AML-193 (cell line): ENCODE results near the gene DCLRE1A.
"Not testable (repeated sequence)": the region's sequence is repeated elsewhere in the genome, so short reads cannot be mapped to it uniquely, and the experiment has no call there.

ENCODE experiments used
- DNase-seq, 2 experiments: peaks; one replicate each; lab custom pipeline; 2025; lab: John Stamatoyannopoulos, UW

DCLRE1A gene

DNA sequence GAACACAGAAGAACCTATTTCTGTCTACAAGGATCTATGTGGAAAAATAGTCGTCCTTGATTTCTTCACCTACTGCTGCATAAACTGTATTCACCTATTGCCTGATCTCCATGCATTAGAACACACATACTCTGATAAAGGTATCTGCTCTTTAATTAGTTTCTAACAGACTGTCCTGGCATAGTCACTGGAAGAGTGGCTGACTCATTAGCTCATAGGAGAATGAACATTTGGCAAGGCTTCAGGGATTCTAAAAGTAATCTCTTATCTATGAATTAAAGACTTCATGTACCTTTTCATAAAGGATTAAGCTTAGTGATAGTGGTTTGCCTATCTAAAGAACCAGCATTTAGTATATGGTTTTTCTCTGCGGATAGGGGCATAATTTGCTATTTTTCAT is 4.7 kb upstream of the DCLRE1A start:
- no peak for DNase-seq

- no peak for DNase-seq
Observed at GRCh38 chr10:113857210-113857609, 3.3 kb upstream of the DCLRE1A start.

GRCh38 chr10:113856563-113856962 is 2.7 kb upstream of the DCLRE1A start:
- no peak for DNase-seq

DNA sequence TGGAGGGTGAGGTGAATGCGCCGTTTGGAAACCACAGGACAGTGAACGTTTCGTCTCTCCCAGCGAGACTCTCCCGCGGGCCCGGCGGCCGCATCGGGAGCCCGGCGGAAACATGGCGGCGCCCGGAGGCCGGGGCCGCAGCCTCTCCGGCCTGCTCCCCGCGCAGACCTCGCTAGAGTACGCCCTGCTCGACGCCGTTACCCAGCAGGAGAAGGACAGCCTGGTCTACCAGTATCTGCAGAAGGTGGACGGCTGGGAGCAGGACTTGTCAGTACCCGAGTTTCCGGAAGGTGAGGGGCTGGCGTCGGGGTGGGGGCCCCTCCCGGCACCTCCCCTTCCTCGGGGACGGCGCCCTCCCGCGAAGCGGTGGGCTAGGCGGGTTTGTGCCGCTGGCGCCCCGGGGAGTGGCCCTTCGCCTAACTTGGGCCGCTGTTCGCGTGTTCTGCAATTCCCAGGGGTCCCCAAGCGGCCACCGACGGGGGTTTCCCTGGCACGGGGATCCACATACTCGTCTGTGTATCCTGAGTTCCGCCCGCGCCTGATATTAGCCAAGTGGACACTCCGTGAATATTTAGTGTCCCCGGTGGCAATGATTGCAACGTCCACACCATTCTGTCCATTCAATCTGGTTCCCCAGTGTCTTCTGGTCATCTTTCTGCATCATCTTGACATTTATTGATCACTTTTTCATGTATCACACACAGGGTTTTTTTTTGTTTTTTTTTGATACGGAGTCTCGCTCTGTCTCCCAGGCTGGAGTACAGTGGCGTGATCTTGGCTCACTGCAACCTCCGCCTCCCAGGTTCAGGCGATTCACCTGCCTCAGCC is 1.1 kb upstream of the DCLRE1A start:
- peak; percentile 14 to 29 for DNase-seq

DNA sequence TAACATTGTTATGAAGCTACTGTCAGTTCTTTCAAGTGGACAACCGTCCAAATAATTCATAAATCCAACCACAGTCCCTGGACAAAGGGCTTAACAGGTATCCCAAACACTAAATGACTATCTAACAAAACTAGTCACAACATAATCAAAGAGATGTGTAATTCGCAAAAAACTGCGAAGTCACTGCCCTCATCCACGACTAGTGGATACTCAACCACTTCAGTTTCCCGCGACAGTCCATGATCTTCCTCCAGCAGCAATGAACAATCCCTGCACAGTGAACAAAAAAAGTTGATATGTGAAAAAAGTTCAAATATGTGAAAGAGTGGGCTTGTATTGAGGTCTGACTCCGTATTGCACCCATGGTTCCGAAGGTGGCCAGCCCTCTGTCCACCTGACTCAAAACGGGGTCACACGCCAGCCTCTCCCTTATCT is 287 bp downstream of the DCLRE1A start:
- no peak for DNase-seq

DNA sequence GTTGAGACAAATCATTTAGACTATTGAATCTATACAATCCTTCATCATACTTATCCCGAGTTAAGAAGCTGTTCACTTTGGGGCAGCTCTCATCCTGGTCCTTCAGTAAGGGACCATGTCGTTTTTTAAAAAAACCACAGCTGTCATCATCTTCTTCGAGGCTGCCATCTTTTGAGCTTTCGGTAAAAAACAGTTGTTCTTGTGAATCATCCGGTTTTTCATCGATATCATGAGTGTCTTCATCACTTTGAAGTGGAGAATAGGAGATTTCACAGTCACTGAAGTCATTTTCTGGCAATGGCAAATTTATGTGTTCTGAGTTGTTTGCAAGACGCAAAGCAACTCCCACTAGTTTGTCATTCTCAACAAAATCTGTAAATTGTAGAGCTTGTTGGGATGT is 3.9 kb downstream of the DCLRE1A start:
- no peak for DNase-seq

GRCh38 chr10:113849140-113849803 is 4.6 kb downstream of the DCLRE1A start:
- DNase-seq: no peak

GRCh38 chr10:113846036-113846435 is 7.8 kb downstream of the DCLRE1A start:
- DNase-seq: no peak

GRCh38 chr10:113843972-113844485 is 9.9 kb downstream of the DCLRE1A start:
- peak; percentile 46 to 54 for DNase-seq

DNA sequence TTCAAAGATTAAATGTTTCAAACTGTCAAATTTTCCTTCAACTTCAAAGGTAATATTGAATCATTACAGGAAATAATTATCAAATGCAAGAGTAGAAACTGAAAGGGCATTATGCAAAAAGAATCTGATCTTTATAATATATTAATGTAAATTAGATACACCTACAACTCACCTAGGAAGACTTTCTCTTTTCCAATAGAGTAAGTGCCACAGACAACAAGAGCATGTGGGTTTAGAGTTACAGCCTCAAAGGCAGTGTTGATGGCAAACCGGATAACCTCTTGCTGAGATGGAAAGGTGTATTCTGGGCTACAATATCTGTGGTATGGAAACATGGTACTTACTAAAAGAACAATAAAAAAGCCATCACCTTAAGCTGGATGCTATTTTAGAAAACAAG is 11.7 kb downstream of the DCLRE1A start:
- DNase-seq: no peak

DNA sequence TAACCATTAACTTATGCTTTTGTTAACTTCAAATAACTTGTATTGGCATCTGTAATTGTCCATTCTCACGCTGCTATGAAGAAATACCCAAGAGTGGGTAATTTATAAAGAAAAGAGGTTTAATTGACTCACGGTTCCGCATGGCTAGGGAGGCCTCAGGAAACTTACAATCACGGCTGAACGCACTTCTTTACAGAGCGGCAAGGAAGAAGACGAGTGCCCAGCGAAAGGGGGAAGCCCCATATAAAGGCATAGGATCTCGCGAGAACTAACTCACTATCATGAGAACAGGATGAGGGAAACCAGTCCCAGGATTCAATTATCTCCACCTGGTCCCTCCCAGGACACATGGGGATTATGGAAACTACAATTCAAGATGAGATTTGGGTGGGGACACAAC is 25.3 kb downstream of the DCLRE1A start:
- not testable (repeated sequence) for DNase-seq

GRCh38 chr10:113825791-113826190 is 28.1 kb downstream of the DCLRE1A start:
- no peak for DNase-seq

DNA sequence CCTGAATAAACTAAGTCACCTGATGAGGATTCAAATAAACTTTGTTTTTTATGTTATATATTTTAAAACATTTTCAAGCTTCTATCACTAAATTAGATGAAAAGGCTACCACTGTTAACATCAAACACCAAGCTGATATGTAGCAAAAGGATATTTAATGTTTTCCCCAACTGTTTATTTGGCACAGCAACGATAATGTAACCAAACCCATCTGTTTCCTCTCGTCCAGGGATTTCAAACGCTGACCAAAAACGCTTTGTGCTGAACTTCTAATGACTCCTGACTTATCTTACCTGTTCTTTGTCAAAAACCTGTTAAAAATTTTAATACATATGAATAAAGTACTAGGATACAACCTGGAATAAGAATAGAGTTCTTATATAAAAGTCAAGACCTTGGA is 30.5 kb downstream of the DCLRE1A start:
- no peak for DNase-seq

DNA sequence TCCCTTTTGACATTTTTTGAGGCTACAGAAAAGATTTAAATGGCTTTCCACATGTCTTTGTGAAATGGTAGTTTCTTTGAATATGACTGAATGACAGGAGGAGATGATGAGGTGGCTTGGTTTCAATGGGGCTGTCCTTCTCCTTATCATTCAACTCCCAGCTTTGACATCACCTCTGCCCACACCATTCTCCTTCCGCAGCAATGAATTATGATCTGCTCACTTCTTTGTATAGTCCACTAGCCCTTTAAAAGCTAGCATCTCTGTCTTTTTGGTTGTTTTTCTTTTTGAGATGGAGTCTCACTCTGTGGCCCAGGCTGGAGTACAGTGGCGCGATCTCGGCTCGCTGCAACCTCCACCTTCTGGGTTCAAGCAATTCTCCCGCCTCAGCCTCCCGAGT is 31.7 kb downstream of the DCLRE1A start:
- no peak for DNase-seq

DNA sequence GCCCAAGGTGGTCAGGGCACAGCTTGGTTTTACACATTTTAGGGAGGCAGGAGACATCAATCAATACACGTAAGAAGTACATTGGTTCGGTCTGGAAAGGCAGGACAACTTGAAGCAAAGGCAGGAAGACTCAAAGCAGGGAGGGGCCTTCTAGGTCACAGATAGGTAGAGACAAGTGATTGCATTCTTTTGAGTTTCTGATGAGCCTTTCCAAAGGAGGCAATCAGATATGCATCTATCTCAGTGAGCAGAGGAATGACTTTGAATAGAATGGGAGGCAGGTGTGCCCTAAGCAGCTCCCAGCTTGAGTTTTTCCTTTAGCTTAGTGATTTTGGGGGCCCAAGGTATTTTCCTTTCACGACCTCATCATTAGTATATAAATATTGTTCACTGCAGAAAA is 32.6 kb downstream of the DCLRE1A start:
- DNase-seq: not testable (repeated sequence)

DNA sequence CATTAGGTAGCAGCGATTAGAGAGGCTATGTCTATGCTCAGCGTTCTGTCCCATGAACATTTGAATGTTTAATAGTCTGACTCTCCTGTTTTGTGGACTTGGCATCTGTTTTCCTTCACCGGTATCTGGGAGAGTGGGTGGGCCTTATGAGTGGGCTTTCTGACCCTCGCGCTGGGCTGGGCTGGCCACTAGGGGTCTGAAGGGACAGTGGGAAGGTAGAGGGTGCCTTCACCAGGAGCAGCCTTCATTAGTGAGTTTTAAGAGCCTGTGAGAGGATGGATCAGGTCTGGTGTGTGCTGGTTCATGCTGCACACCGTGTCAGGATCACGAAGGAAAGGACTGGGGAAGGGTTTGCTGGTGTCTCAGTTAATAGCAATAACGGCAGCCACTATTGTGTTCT is 33.4 kb downstream of the DCLRE1A start:
- DNase-seq: no peak

DNA sequence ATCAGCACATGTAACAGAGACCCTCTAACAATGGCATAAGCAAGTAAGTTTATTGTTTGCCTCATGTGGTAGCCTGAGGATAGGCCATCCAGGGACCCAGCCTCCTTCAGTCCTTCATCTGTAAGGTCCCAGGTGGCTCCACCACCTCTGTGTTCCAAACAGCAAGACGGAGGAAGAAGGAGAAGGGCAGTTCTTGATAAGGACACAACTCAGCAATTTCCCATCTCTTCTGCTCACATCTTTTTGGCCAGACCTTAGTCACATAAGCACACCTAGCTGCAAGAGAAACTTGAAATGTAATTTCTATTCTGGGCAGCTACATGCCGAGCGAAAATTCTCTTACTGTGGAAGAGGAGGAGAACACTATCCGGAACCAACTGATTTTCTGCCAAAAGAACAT is 33.9 kb downstream of the DCLRE1A start:
- no peak for DNase-seq

GRCh38 chr10:113814700-113815099 is 39.2 kb downstream of the DCLRE1A start:
- DNase-seq: not testable (repeated sequence)

- DNase-seq: no peak
Observed at GRCh38 chr10:113808168-113808567, 45.7 kb downstream of the DCLRE1A start.

GRCh38 chr10:113806503-113806902 is 47.4 kb downstream of the DCLRE1A start:
- DNase-seq: no peak

- peak; percentile 20 to 21 for DNase-seq
Observed at GRCh38 chr10:113802997-113803396, 50.9 kb downstream of the DCLRE1A start.

DNA sequence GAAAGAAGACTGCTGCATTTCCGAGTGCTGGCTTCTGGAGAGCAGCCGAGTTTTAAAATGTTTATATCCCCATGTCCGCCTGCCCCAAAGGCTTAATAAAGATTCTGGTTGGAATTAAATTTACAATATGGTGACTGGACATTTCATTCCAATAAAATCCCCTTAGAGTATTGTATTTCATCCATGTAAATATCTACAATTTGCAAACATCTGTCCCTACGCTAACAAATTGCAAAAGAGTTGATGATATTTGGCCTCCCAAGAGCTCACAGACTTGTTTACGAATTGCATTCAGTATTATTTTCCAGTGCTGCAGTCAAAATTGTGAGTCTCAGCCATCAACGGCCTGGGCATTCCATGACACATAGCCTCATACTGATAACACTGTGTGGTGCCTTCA is 52.3 kb downstream of the DCLRE1A start:
- no peak for DNase-seq

DNA sequence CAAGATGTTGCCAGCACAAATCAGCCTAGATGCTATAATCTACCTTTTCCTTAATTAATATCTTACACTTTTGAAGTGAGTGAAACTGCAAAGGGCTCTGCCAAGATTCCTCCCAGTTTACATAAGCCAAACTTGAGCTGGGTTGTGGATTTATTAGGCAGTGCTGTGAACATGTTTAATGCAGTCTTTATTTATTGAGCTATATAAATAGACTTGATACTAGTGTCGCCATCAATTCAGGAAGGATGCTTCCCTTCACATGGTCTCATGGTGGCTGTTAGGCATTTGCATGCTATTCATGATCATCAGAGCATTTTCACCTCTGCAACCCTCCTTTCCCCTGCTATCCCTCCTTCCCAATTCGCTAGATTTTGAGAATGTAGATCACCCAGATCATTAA is 62.2 kb downstream of the DCLRE1A start:
- DNase-seq: no peak
